GM12892 (cell line): Measurements from ENCODE around the gene FBXW12.

ENCODE experiments used
- POLR2A ChIP-seq: IDR thresholded peaks from 2 replicates; pipeline ENCODE4 v1.6.1; 2011; ENCODE audit warnings: low read depth, low read length, control low read depth
- POLR2AphosphoS5 ChIP-seq: IDR thresholded peaks from 2 replicates; pipeline ENCODE4 v1.6.1; 2011; ENCODE audit warnings: low read depth, low read length, control low read depth
- TAF1 ChIP-seq: IDR thresholded peaks from 2 replicates; pipeline ENCODE4 v1.6.1; 2011; ENCODE audit warnings: low read depth, mild to moderate bottlenecking, control low read depth, low read length, borderline replicate concordance

- TF ChIP-seq POLR2AphosphoS5 (no peak), POLR2A (no peak), TAF1 (no peak)
Observed at GRCh38 chr3:48441940-48442339, 69.9 kb downstream of the FBXW12 start.
